Lower lobe of right lung (tissue), 2 donors: ENCODE results near the gene KRT17. TPM values are rescaled to one million over a fixed set of nuclear protein-coding genes. Genes with fewer than 3 reads are reported as not detected.
"Not testable (repeated sequence)": the region's sequence is repeated elsewhere in the genome, so short reads cannot be mapped to it uniquely, and the experiment has no call there.

ENCODE experiments used
- ATAC-seq, 2 donors: fragments of 200-7000 bp; cut with Tn5 transposase; one replicate each; pipeline ENCODE4 v1.9.1; 2020 to 2022; ENCODE audit warnings: mild to moderate bottlenecking in 2 of 2, moderate library complexity in 2 of 2
- DNase-seq: peaks from one replicate; pipeline ENCODE4 v3.0.0-alpha.2; 2020
- H3K27ac ChIP-seq: fragments of 200-600 bp; one replicate; pipeline ENCODE4 v1.8.0; 2022
- H3K27me3 ChIP-seq: fragments of 200-600 bp; one replicate; pipeline ENCODE4 v1.8.0; 2022; ENCODE audit warnings: low read depth
- H3K36me3 ChIP-seq: fragments of 200-600 bp; one replicate; pipeline ENCODE4 v1.8.0; 2022; ENCODE audit warnings: mild to moderate bottlenecking
- H3K4me1 ChIP-seq: fragments of 200-600 bp; one replicate; pipeline ENCODE4 v1.8.0; 2022
- H3K4me3 ChIP-seq: fragments of 200-600 bp; one replicate; pipeline ENCODE4 v1.8.0; 2022; ENCODE audit warnings: mild to moderate bottlenecking
- H3K9me3 ChIP-seq: fragments of 200-600 bp; one replicate; pipeline ENCODE4 v1.8.0; 2022
- CTCF ChIP-seq: fragments of 200-600 bp; IDR thresholded peaks from one replicate; pipeline ENCODE4 v1.8.0; 2022; ENCODE audit warnings: antibody characterized with exemption, mild to moderate bottlenecking
- intact Hi-C: fragments of 100-400 bp; cut with DNase I; formaldehyde crosslinking; loops from one replicate; pipeline ENCODE4 v1.11.0; 2022
- total RNA-seq: library from RNA; stranded (reverse); fragmentation: NEBNext Ultra II Directional; extraction: Animal tissue kit (Norgen Biotek cat#: 25700); gene quantifications from one replicate; pipeline ENCODE4 v1.2.1, GENCODE V29; 2021
- donor health status: DM: no; HTN: yes; CAD: no; lungs with severe emphysema.

The KRT17 gene
- total RNA-seq, 1 donor from 2014 or later = 2.6 TPM

- no peak for ATAC-seq
- no peaks in the 10 kb centered on the region for H3K9me3 ChIP-seq
- H3K27me3 ChIP-seq = no peaks in the 10 kb centered on the region
- no peak for TF ChIP-seq CTCF
- no peak overlapping the region for H3K27ac ChIP-seq
- H3K4me1 ChIP-seq = no peaks in the 10 kb centered on the region
- intact Hi-C loops = no loop called here
- peak; percentile 40 for DNase-seq
- no peak overlapping the region for H3K4me3 ChIP-seq
- no peaks in the 10 kb centered on the region for H3K36me3 ChIP-seq
Observed at GRCh38 chr17:41629826-41630670, 5.7 kb upstream of the KRT17 start.

- no peak for ATAC-seq
Observed at GRCh38 chr17:41629316-41629715, 4.9 kb upstream of the KRT17 start.

GRCh38 chr17:41628621-41629255 is 4.4 kb upstream of the KRT17 start:
- H3K4me1 ChIP-seq, H3K27ac ChIP-seq, H3K4me3 ChIP-seq, H3K27me3 ChIP-seq, intact Hi-C loops, H3K9me3 ChIP-seq, H3K36me3 ChIP-seq, ATAC-seq: not testable (repeated sequence)
- peak; percentile 30 for DNase-seq

More at GRCh38 chr17:41629316-41629715, 4.9 kb upstream of the KRT17 start:
- no peaks in the 10 kb centered on the region for H3K9me3 ChIP-seq
- intact Hi-C loops = no loop called here
- H3K4me3 ChIP-seq = no peak overlapping the region
- H3K4me1 ChIP-seq = no peaks in the 10 kb centered on the region
- no peak overlapping the region for H3K27ac ChIP-seq
- no peaks in the 10 kb centered on the region for H3K36me3 ChIP-seq
- TF ChIP-seq CTCF = no peak
- no peaks in the 10 kb centered on the region for H3K27me3 ChIP-seq
- DNase-seq = peak; percentile 29

GRCh38 chr17:41628073-41628370 is 3.6 kb upstream of the KRT17 start:
- H3K4me1 ChIP-seq, DNase-seq, H3K9me3 ChIP-seq, H3K4me3 ChIP-seq, H3K27me3 ChIP-seq, ATAC-seq, H3K36me3 ChIP-seq, intact Hi-C loops, H3K27ac ChIP-seq: not testable (repeated sequence)

- DNase-seq (peak; percentile 43), ATAC-seq (no peak)
- no peak overlapping the region for H3K4me3 ChIP-seq
- no peaks in the 10 kb centered on the region for H3K27me3 ChIP-seq
- H3K36me3 ChIP-seq = no peaks in the 10 kb centered on the region
- no peaks in the 10 kb centered on the region for H3K4me1 ChIP-seq
- no peaks in the 10 kb centered on the region for H3K9me3 ChIP-seq
- no peak for TF ChIP-seq CTCF
- intact Hi-C loops = no loop called here
- no peak overlapping the region for H3K27ac ChIP-seq
Observed at GRCh38 chr17:41627316-41628072, 3.1 kb upstream of the KRT17 start.

GRCh38 chr17:41626914-41627295 is 2.5 kb upstream of the KRT17 start:
- intact Hi-C loops, H3K9me3 ChIP-seq, ATAC-seq, H3K36me3 ChIP-seq, H3K27ac ChIP-seq, H3K27me3 ChIP-seq, DNase-seq, H3K4me3 ChIP-seq, H3K4me1 ChIP-seq: not testable (repeated sequence)

GRCh38 chr17:41626028-41626913 is 1.9 kb upstream of the KRT17 start:
- H3K4me3 ChIP-seq, intact Hi-C loops, H3K27me3 ChIP-seq, H3K36me3 ChIP-seq, ATAC-seq, H3K27ac ChIP-seq, H3K4me1 ChIP-seq, H3K9me3 ChIP-seq: not testable (repeated sequence)
- peak; percentile 21 for DNase-seq
